Activated CD4-positive, alpha-beta T cell treated with anti-CD3 and anti-CD28 coated beads, Interleukin-2, amount 50 U/mL, for 16 hours (primary cell): ENCODE data around the gene CTAGE9.
"Not testable (repeated sequence)": the region's sequence is repeated elsewhere in the genome, so short reads cannot be mapped to it uniquely, and the experiment has no call there.

ENCODE experiments used
- DNase-seq: peaks from one replicate; pipeline ENCODE4 v3.0.0-alpha.2; 2020

Gene CTAGE9, protein sequence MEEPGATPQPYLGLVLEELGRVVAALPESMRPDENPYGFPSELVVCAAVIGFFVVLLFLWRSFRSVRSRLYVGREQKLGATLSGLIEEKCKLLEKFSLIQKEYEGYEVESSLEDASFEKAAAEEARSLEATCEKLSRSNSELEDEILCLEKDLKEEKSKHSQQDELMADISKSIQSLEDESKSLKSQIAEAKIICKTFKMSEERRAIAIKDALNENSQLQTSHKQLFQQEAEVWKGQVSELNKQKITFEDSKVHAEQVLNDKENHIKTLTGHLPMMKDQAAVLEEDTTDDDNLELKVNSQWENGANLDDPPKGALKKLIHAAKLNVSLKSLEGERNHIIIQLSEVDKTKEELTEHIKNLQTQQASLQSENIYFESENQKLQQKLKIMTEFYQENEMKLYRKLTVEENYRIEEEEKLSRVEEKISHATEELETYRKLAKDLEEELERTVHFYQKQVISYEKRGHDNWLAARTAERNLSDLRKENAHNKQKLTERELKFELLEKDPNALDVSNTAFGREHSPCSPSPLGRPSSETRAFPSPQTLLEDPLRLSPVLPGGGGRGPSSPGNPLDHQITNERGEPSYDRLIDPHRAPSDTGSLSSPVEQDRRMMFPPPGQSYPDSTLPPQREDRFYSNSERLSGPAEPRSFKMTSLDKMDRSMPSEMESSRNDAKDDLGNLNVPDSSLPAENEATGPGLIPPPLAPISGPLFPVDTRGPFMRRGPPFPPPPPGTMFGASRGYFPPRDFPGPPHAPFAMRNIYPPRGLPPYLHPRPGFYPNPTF

GRCh38 chr6:131710917-131711316, at the start of gene CTAGE9:
TSS of gene CTAGE9 (minus strand) at chr6:131711017. CDS start at chr6:131711017, 0 bp downstream.
- not testable (repeated sequence) for DNase-seq

- DNase-seq = no peak
Observed at GRCh38 chr6:131758920-131759319, 48.1 kb upstream of the CTAGE9 start.

DNA sequence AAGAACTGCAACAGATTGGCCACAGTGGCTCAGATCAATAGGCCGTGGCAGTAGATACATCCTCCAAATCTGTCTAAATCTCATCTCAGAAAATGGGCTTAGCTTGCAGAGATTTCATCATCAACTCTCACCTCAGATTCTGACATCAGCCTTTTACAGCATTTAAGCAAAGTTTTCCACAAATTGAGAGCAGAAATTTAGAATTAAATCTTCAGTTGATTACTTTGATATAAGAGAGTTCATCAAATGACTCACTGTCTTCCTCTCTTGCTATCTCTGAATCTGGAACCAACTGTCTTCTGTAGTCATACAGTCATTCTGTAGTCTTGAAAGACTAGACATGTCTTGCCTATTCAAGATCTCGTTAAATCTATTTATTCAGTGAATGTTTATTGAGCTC, 45.2 kb upstream of the CTAGE9 start:
- no peak for DNase-seq

DNA sequence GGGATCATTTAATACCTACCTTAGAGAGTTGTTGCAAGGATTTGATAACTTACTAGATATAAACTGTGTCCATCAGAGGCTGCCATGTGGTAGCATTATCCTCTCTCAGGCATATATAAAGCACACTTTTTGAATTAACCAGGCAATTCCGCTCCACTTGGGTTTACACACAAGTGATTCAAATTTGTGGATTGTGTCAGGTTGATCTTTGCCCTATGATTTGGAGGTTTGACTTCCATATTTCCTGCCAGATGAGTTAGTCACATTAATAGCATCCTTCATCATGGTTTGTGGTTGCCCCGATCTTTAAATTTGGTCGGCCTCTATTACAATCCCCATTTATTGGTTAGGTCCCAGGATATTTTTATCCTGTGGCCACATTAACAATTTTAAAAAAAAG, 44.8 kb upstream of the CTAGE9 start:
- DNase-seq = no peak

DNA sequence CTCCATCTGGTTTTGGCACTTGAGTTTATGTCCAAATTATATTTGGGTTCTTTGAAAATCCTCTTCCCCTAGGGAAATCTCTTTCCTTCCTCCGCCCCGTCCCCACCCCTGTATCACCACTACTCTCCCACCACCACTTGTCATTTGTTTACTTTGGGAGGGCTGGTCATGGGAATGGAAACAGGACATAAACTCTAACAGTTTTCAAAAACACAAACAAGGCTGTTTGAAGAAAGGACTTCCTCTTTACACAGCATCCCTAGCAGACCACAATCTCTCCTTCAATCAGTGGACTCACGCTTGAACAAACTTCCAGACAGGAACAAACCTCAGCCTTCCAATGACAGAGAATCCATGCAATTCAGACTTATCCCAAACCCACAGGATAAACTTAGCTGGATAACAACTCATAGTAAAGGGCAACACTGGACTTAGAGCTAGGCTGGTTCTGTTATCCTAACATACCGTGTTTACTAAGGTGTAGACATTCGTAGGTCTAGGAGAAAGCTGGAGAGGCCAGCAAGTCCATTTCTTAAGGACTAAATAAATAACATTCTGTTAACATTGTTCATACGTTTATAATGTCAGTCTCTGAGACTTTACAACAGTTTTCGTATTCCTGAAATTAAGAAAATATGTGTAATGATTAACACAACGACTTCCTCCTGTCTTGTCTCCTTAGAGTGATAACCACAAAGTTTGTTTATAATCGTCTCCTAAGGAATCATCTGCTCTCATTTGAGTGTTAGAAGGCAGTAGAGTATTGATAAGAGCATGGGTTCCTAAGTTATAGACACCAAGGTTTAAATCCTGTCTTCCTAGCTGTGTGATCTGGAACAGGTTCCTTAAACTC, 44.1 kb upstream of the CTAGE9 start:
- no peak for DNase-seq

DNA sequence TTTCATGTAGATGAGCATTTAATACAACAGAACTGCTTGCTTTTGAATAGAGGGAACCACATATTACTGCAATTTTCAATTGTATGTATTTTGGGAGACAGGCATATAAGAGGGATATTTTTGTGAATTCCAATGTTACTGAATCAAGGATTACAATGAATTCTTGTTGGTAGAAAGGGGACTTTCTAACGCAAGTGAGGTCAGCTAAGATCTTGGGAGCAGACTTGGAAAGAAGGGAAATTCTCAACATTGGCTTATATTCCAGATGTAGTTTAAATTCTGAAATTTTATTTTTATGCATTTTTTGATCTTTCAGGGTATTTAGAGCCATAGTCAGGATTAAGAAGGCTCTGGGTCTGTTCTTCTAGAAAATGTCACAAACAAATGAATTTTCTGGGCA, 43.3 kb upstream of the CTAGE9 start:
- DNase-seq = no peak

DNA sequence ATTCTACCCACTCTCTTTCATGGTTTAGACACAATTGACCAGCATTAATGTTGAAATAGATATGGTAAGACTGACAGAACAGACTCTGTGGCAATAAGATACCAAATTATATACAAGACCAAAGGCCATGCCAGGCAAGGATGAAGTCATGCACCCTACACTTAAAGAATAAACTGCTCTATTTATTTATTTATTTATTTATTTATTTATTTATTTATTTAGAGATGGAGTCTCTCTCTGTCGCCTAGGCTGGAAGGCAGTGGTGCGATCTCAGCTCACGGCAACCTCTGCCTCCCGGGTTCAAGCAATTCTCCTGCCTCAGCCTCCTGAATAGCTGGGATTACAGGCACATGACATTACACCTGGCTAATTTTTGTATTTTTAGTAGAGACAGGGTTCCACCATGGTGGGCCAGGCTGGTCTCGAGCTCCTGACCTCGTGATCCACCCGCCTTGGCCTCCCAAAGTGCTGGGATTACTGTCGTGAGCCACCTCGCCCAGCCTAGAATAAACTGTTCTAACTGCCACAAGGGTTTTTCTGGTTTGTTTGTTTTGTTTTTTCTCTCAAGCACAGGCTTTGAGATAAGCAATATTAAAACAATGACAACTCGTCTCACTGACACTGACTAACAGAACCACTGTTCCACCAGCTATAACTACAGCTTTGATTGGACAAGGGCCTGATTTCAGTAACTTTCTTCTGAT, 40.3 kb upstream of the CTAGE9 start:
- DNase-seq = not testable (repeated sequence)

- DNase-seq = no peak
Observed at GRCh38 chr6:131749023-131749422, 38.2 kb upstream of the CTAGE9 start.

- no peak for DNase-seq
Observed at GRCh38 chr6:131747821-131748353, 37.1 kb upstream of the CTAGE9 start.

DNA sequence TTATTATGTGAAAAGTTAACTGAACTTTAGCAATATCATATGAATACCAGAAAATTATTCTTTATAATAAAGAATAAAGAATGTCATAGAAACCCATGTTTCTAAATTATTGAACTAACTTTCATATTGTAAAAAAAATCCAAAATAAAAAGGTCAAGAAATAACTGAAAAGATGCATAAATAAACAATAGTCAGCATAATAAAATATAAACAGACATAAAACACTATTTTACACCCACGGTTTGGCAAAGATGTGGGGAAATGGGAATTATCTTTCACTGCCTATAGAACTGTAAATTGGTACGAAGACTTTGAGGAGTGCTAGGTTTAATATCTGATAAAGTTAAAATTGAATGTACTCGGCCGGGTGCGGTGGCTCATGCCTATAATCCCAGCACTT, 34.7 kb upstream of the CTAGE9 start:
- DNase-seq = no peak

DNA sequence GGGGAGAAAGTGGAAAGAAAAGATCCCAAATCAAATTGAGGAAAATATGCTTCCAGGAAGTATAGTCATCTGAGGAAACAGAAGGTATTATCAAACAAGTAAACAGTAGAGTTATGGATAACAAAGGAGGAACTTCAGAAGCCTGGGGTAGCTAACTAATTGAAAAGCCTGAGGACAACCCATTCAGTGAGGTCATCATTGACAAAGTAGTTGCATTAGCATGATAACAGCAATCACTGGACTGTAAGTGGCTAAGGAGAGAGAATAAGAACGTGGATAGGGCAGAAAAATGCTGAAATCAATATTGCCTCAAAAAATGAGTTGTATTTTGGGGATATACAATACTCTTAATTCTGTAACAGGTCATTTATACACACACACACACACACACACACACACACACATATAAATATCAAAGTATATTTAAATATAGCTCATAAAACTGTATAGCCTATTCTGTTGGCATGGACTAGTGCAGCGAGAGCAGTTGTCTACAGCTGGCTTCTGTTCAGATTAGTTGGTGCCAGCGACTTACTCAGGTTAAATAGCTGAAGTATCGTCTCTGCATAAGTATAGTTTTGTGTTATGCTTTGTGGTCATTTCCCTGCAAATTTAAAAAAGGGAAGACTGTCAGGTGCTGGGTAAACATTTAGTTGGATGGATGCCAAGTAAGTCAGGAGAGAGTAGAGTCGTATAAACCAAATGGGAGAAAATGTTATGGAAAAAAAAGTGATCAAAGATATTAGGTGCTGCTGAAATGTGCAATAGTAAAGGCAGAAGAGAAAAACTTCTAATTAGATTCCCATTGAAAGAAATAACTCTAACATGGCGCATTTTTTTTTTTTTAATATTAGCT, 33.8 kb upstream of the CTAGE9 start:
- DNase-seq = no peak

GRCh38 chr6:131741688-131742393, 31.0 kb upstream of the CTAGE9 start:
- no peak for DNase-seq

- no peak for DNase-seq
Observed at GRCh38 chr6:131740161-131740560, 29.3 kb upstream of the CTAGE9 start.

DNA sequence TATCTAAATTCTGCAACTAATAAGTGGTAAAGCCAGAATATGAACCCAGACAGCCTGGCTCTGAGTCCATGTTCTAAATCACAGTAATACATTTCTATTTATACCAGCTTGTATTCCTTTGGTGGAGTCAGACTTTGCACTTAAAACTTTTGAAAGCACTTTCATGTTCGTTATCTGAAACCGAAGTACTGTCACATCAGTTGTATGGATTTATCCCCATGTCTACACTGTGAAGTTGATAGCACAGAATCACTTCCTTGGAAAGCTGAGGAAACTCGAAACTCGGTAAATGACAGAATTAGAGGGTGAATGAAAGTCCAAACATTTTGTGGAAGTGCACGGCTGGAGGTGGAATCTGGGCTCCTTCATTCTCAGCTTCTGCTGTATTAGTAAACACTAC, 28.3 kb upstream of the CTAGE9 start:
- no peak for DNase-seq

- DNase-seq = no peak
Observed at GRCh38 chr6:131736811-131737210, 26.0 kb upstream of the CTAGE9 start.

DNA sequence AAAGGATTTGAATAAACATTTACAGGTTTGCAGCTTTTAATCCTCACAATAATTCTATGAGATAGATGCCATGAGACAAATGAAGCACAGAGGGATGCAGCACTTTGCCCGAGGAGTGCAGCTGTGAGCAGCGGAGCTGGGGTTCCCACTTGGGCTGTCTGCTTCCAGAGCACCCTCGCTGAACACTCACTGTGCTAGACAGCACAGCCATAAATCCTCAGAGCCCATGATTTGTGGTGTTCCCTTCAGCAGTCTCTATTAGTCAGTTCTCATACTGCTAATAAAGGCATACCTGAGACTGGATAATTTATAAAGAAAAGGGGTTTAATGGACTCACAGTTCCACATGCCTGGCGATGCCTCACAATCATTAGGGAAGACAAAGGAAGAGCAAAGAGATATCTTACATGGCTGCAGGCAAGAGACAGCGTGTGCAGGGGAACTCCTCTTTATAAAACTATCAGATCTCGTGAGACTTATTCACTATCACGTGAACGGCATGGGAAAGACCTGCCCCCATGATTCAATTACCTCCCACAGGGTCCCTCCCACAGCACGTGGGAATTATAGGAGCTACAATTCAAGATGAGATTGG, 25.3 kb upstream of the CTAGE9 start:
- DNase-seq = no peak

DNA sequence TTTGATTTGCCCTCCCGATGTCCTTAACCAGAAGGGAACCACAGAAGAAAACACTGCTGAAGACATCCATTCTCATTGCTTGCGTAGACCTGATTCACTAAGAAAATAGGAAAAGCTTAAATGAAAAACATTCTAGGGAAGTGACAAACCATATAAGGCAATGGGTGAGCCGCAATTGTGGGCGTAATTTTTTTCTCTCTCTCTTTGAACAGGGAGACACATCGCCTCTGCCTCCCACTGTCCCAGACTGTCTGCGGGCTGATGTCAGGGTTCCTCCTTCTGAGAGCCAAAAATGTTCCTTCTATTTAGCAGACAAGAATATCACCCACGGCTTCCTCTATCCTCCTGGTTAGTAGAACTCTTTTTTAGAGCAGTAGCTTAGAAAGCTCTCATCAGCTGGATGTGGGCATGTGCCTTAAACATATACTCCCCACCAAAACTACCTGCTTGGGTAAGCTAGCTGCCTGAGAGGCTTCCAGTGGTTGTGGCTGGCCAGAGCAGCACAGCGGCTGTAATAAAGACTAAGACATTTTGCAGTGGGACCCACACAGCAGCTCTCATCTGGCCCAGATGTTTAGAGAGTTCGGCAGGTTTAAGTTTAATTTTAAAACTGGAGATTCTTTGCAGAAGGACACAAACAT, 22.7 kb upstream of the CTAGE9 start:
- no peak for DNase-seq

- no peak for DNase-seq
Observed at GRCh38 chr6:131731224-131731623, 20.4 kb upstream of the CTAGE9 start.

GRCh38 chr6:131730264-131730663, 19.4 kb upstream of the CTAGE9 start:
- DNase-seq = no peak

DNA sequence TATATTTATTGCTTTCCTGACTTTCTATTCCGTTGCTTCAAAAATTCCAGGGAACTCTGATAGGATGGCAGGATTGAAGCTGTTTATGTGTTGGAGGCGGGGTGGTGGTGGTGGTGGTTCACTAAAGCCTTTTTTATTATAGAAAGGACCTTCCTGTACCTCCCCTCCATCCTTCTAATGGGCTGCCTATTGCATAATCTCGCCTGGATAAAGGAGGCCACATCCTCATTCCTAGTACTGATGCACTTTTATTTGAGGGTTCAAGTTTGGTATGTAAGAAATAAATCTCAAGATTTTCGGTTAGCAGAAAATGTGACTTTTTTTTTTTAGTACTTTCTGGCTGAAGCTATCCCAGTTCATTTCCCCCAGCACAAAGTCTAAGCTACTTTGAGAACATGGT, 18.7 kb upstream of the CTAGE9 start:
- DNase-seq = no peak
